HepG2 (cell line): ENCODE data around the gene BMAL1.

Experiments
- ATF7 ChIP-seq, 2 experiments: fragments of 450-650 bp in 1 of 2; sonication (generic) in 1 of 2; formaldehyde crosslinking in 1 of 2; IDR thresholded peaks; 2 replicates each; pipeline versions ENCODE4 v1.4.0 to v1.6.1; 2016 to 2020; ENCODE audit warnings: antibody characterized with exemption in 1 of 2, mild to moderate bottlenecking in 1 of 2, missing genetic modification reagents in 1 of 2
- JUND ChIP-seq: sonication (generic); formaldehyde crosslinking; IDR thresholded peaks from 2 replicates; pipeline ENCODE4 v1.8.0; 2022; ENCODE audit warnings: mild to moderate bottlenecking, missing genetic modification reagents
- ZC3H4 ChIP-seq: sonication (generic); formaldehyde crosslinking; IDR thresholded peaks from 2 replicates; pipeline ENCODE4 v1.4.0; 2020; ENCODE audit warnings: missing genetic modification reagents, borderline replicate concordance
- TF ChIP-seq, protein P1 (sequence below): sonication (generic); formaldehyde crosslinking; IDR thresholded peaks from 2 replicates; pipeline ENCODE4 v1.4.0; 2020; ENCODE audit warnings: mild to moderate bottlenecking, missing genetic modification reagents
- TF ChIP-seq, protein P2 (sequence below), 2 experiments: sonication (generic) in 1 of 2; formaldehyde crosslinking in 1 of 2; IDR thresholded peaks; 2 replicates each; pipeline versions ENCODE4 v1.4.0 to v1.6.1; 2018 to 2020; ENCODE audit warnings: missing genetic modification reagents in 2 of 2, borderline replicate concordance in 1 of 2, low read depth in 1 of 2, mild to moderate bottlenecking in 1 of 2, missing biosample characterization in 1 of 2
- TF ChIP-seq, protein P3 (sequence below): sonication (generic); formaldehyde crosslinking; IDR thresholded peaks from 2 replicates; pipeline ENCODE4 v1.5.0; 2020; ENCODE audit warnings: mild to moderate bottlenecking, missing genetic modification reagents, moderate library complexity

DNA sequence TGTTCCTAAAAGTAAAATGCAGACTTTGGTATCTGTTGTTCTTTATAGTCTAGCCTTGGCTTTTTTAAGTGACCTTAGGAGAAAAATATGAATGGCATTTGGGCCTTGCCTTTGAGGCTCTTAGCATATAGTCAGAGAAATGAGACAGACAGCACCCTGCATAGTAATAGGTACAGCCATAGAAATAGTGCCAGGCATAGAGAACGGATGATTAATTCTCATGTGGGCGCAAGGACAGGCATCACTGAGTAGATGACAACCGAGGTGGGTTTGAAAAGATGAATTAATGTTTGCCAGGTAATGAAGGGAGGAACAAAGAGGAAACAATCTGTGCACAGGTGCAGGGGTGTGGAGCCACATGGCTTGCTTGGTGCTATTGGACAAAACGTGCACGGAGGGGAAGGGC is 90.5 kb downstream of the BMAL1 start:
- TF ChIP-seq, protein P1, sequence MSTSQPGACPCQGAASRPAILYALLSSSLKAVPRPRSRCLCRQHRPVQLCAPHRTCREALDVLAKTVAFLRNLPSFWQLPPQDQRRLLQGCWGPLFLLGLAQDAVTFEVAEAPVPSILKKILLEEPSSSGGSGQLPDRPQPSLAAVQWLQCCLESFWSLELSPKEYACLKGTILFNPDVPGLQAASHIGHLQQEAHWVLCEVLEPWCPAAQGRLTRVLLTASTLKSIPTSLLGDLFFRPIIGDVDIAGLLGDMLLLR (CRISPR knock-in tag): no peak
- TF ChIP-seq ATF7 (IDR thresholded peaks at IDR 0.05) (no peak), ATF7 (CRISPR knock-in tag; IDR thresholded peaks at IDR 0.05) (no peak), ZC3H4 (CRISPR knock-in tag) (no peak), JUND (no peak)
- TF ChIP-seq, protein P2, sequence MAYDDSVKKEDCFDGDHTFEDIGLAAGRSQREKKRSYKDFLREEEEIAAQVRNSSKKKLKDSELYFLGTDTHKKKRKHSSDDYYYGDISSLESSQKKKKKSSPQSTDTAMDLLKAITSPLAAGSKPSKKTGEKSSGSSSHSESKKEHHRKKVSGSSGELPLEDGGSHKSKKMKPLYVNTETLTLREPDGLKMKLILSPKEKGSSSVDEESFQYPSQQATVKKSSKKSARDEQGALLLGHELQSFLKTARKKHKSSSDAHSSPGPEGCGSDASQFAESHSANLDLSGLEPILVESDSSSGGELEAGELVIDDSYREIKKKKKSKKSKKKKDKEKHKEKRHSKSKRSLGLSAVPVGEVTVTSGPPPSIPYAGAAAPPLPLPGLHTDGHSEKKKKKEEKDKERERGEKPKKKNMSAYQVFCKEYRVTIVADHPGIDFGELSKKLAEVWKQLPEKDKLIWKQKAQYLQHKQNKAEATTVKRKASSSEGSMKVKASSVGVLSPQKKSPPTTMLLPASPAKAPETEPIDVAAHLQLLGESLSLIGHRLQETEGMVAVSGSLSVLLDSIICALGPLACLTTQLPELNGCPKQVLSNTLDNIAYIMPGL (CRISPR knock-in tag; IDR thresholded peaks at IDR 0.05; ENCODE audit: borderline replicate concordance in 1 of 2, low read depth in 1 of 2): no peak
- TF ChIP-seq, protein P3, sequence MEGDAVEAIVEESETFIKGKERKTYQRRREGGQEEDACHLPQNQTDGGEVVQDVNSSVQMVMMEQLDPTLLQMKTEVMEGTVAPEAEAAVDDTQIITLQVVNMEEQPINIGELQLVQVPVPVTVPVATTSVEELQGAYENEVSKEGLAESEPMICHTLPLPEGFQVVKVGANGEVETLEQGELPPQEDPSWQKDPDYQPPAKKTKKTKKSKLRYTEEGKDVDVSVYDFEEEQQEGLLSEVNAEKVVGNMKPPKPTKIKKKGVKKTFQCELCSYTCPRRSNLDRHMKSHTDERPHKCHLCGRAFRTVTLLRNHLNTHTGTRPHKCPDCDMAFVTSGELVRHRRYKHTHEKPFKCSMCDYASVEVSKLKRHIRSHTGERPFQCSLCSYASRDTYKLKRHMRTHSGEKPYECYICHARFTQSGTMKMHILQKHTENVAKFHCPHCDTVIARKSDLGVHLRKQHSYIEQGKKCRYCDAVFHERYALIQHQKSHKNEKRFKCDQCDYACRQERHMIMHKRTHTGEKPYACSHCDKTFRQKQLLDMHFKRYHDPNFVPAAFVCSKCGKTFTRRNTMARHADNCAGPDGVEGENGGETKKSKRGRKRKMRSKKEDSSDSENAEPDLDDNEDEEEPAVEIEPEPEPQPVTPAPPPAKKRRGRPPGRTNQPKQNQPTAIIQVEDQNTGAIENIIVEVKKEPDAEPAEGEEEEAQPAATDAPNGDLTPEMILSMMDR: no peak
